Mesenchymal stem cell (in vitro differentiated cells and primary cell): ENCODE results near the gene CACNA2D3.

Experiments
- DNase-seq: peaks from one replicate; pipeline ENCODE4 v3.0.0-alpha.2; 2013
- H2AFZ ChIP-seq: one replicate; pipeline ENCODE4 v1.6.1; 2013; ENCODE audit warnings: low read depth, mild to moderate bottlenecking, control low read depth, inconsistent platforms, low read length, moderate library complexity
- H2AK5ac ChIP-seq: 2 replicates; pipeline ENCODE4 v1.6.1; 2013; ENCODE audit warnings: low read length, moderate library complexity, mild to moderate bottlenecking, inconsistent platforms; ENCODE audit not compliant: severe bottlenecking
- H2BK120ac ChIP-seq: one replicate; pipeline ENCODE4 v1.6.1; 2013; ENCODE audit warnings: low read depth, mild to moderate bottlenecking, inconsistent platforms, low read length, moderate library complexity
- H2BK12ac ChIP-seq, 2 experiments: one replicate each; pipeline ENCODE4 v1.6.1; 2013; ENCODE audit warnings: inconsistent platforms in 2 of 2, low read length in 2 of 2, mild to moderate bottlenecking in 2 of 2, moderate library complexity in 2 of 2, control low read depth in 1 of 2
- H2BK15ac ChIP-seq: one replicate; pipeline ENCODE4 v1.6.1; 2013; ENCODE audit warnings: mild to moderate bottlenecking, low read depth, inconsistent platforms; ENCODE audit not compliant: poor library complexity, severe bottlenecking
- H2BK5ac ChIP-seq: 2 replicates; pipeline ENCODE4 v1.6.1; 2013; ENCODE audit warnings: low read depth, mild to moderate bottlenecking, low read length, control low read depth, inconsistent platforms; ENCODE audit not compliant: poor library complexity, severe bottlenecking
- H3K14ac ChIP-seq, 2 experiments: one replicate each; pipeline ENCODE4 v1.6.1; 2013; ENCODE audit warnings: inconsistent platforms in 2 of 2, low read length in 2 of 2, control low read depth in 1 of 2, mild to moderate bottlenecking in 1 of 2, moderate library complexity in 1 of 2
- H3K18ac ChIP-seq, 2 experiments: one replicate each; pipeline ENCODE4 v1.6.1; 2013; ENCODE audit warnings: inconsistent platforms in 2 of 2, low read length in 2 of 2, control low read depth in 1 of 2, low read depth in 1 of 2, mild to moderate bottlenecking in 1 of 2
- H3K23ac ChIP-seq, 2 experiments: one replicate each; pipeline ENCODE4 v1.6.1; 2013; ENCODE audit warnings: inconsistent platforms in 2 of 2, low read length in 2 of 2, mild to moderate bottlenecking in 2 of 2, moderate library complexity in 2 of 2, control low read depth in 1 of 2
- H3K27ac ChIP-seq: 2 replicates; pipeline ENCODE4 v1.5.1; 2013; ENCODE audit warnings: mild to moderate bottlenecking, moderate library complexity, low read length, control low read depth, inconsistent platforms; ENCODE audit not compliant: poor library complexity, severe bottlenecking
- H3K27me3 ChIP-seq, 2 experiments: 2 replicates each; pipeline versions ENCODE4 v1.6.1 to v1.7.0; 2013; ENCODE audit warnings: low read length in 2 of 2, mild to moderate bottlenecking in 2 of 2, moderate library complexity in 2 of 2, control low read depth in 1 of 2, inconsistent platforms in 1 of 2; ENCODE audit not compliant: control insufficient read depth in 1 of 2, insufficient read depth in 1 of 2
- H3K36me3 ChIP-seq, 2 experiments: 2 replicates each; pipeline versions ENCODE4 v1.6.1 to v1.7.0; 2013; ENCODE audit warnings: low read length in 2 of 2, control low read depth in 1 of 2, inconsistent platforms in 1 of 2, low read depth in 1 of 2, mild to moderate bottlenecking in 1 of 2; ENCODE audit not compliant: insufficient read depth in 2 of 2, control insufficient read depth in 1 of 2
- H3K4ac ChIP-seq, 2 experiments: one replicate each; pipeline ENCODE4 v1.6.1; 2013; ENCODE audit warnings: inconsistent platforms in 2 of 2, low read length in 2 of 2, mild to moderate bottlenecking in 2 of 2, moderate library complexity in 2 of 2, control low read depth in 1 of 2, low read depth in 1 of 2
- H3K4me1 ChIP-seq: 2 replicates; pipeline ENCODE4 v1.6.1; 2013; ENCODE audit warnings: low read depth, low read length, control low read depth; ENCODE audit not compliant: control insufficient read depth, insufficient read depth
- H3K4me2 ChIP-seq: 2 replicates; pipeline ENCODE4 v1.6.1; 2013; ENCODE audit warnings: low read length, mild to moderate bottlenecking, inconsistent platforms; ENCODE audit not compliant: poor library complexity, severe bottlenecking
- H3K4me3 ChIP-seq, 2 experiments: 2 replicates each; pipeline versions ENCODE4 v1.5.1 to v1.7.0; 2013; ENCODE audit warnings: low read length in 2 of 2, mild to moderate bottlenecking in 2 of 2, control low read depth in 1 of 2, low read depth in 1 of 2; ENCODE audit not compliant: insufficient read depth in 1 of 2
- H3K79me1 ChIP-seq: replicated peaks from 2 replicates; pipeline ENCODE4 v1.6.1; 2013; ENCODE audit warnings: mild to moderate bottlenecking, control low read depth, low read length, inconsistent platforms; ENCODE audit not compliant: poor library complexity, severe bottlenecking
- H3K9ac ChIP-seq: 2 replicates; pipeline ENCODE4 v1.7.0; 2013; ENCODE audit warnings: mild to moderate bottlenecking, low read length, moderate library complexity
- H3K9me3 ChIP-seq: 2 replicates; pipeline ENCODE4 v1.7.0; 2013; ENCODE audit warnings: mild to moderate bottlenecking, low read length; ENCODE audit not compliant: control insufficient read depth
- H4K8ac ChIP-seq: one replicate; pipeline ENCODE4 v1.6.1; 2013; ENCODE audit warnings: inconsistent platforms, mild to moderate bottlenecking, low read length, moderate library complexity
- H4K91ac ChIP-seq: one replicate; pipeline ENCODE4 v1.6.1; 2013; ENCODE audit warnings: mild to moderate bottlenecking, low read length, inconsistent platforms
- WGBS: methylation state at CpG from one replicate; pipeline ENCODE4 v1.1.7; 2013; ENCODE audit warnings: mixed read lengths; 5-methylcytosine and 5-hydroxymethylcytosine counted together

The CACNA2D3 gene

DNA sequence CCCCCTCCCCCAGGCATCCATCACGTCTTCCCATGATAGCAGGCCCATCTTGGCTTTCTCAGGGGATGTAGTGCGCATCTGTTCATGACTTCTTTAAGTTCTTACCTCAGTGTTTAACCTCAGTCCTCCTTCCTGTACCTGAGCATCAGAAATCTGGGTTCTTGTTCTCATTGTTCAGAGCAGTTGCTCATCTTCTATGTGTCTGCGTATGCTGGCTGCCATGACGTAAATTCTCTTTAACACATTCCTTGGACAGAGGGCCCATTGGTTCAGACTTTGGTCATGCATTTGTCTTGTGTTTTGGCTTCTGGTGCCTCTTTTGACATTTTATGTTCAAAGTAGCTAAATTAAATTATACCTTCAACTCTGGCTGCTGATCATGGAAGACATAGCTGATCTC, 227.3 kb downstream of the CACNA2D3 start:
- no peak overlapping the region for H3K4me3 ChIP-seq

GRCh38 chr3:54353546-54353945, 231.2 kb downstream of the CACNA2D3 start:
- Histone ChIP-seq H3K27ac (no peak overlapping the region), H3K36me3 (no peaks in the 10 kb centered on the region), H2BK12ac (no peak overlapping the region), H3K27me3 (no peaks in the 10 kb centered on the region), H3K9me3 (no peaks in the 10 kb centered on the region), H2BK120ac (no peak overlapping the region), H3K79me1 (no peaks in the 10 kb centered on the region), H3K23ac (no peak overlapping the region), H2BK15ac (no peak overlapping the region), H3K4me3 (no peak overlapping the region), H3K9ac (no peak overlapping the region), H3K14ac (no peak overlapping the region), H2AFZ (no peak overlapping the region), H3K4me2 (no peak overlapping the region), H2AK5ac (no peak overlapping the region), H4K91ac (no peak overlapping the region), H3K18ac (no peak overlapping the region), H3K4me1 (no peaks in the 10 kb centered on the region), H4K8ac (no peak overlapping the region), H3K4ac (no peak overlapping the region), H2BK5ac (no peak overlapping the region)
- DNase-seq, result no peak
- 76% methylated on average over 5 of the region's 5 CpGs for WGBS

More for the DNA sequence above, 227.3 kb downstream of the CACNA2D3 start:
- Histone ChIP-seq H2AFZ (no peak overlapping the region), H3K27me3 (peaks cover 0 to 3% of the 10 kb centered on the region in 2 experiments), H3K18ac (no peak overlapping the region), H2BK15ac (no peak overlapping the region), H4K91ac (no peak overlapping the region), H3K4me1 (no peaks in the 10 kb centered on the region), H4K8ac (no peak overlapping the region), H3K14ac (no peak overlapping the region), H2BK12ac (no peak overlapping the region), H3K9me3 (no peaks in the 10 kb centered on the region), H2BK5ac (no peak overlapping the region), H3K4ac (no peak overlapping the region), H3K9ac (no peak overlapping the region), H2BK120ac (no peak overlapping the region), H3K23ac (no peak overlapping the region), H3K27ac (no peak overlapping the region), H2AK5ac (no peak overlapping the region), H3K36me3 (no peaks in the 10 kb centered on the region), H3K79me1 (no peaks in the 10 kb centered on the region), H3K4me2 (no peak overlapping the region)
- no peak for DNase-seq
- WGBS, result 77% methylated on average over 4 of the region's 4 CpGs

GRCh38 chr3:54353946-54354345, 231.6 kb downstream of the CACNA2D3 start:
- Histone ChIP-seq H3K4me2 (no peak overlapping the region), H4K8ac (no peak overlapping the region)

GRCh38 chr3:54355800-54356199, 233.4 kb downstream of the CACNA2D3 start:
- Histone ChIP-seq H2BK15ac (no peak overlapping the region), H3K4ac (no peak overlapping the region), H4K91ac (no peak overlapping the region), H3K9ac (no peak overlapping the region), H3K79me1 (no peaks in the 10 kb centered on the region), H4K8ac (no peak overlapping the region), H3K4me3 (no peak overlapping the region), H3K23ac (no peak overlapping the region), H2BK120ac (no peak overlapping the region), H3K36me3 (no peaks in the 10 kb centered on the region), H3K4me1 (no peaks in the 10 kb centered on the region), H3K27me3 (no peaks in the 10 kb centered on the region), H3K14ac (no peak overlapping the region), H2BK12ac (no peak overlapping the region), H2AFZ (no peak overlapping the region), H3K4me2 (no peak overlapping the region), H3K18ac (no peak overlapping the region), H2BK5ac (no peak overlapping the region), H3K9me3 (no peaks in the 10 kb centered on the region), H3K27ac (no peak overlapping the region), H2AK5ac (no peak overlapping the region)
- WGBS, result 73% methylated on average over 5 of the region's 5 CpGs
- no peak for DNase-seq

More at GRCh38 chr3:54353946-54354345, 231.6 kb downstream of the CACNA2D3 start:
- H2AFZ ChIP-seq, result no peak overlapping the region
- no peak overlapping the region for H4K91ac ChIP-seq
- DNase-seq, result no peak
- H3K18ac ChIP-seq, result no peak overlapping the region
- H3K4me1 ChIP-seq, result no peaks in the 10 kb centered on the region
- no peaks in the 10 kb centered on the region for H3K79me1 ChIP-seq
- no peak overlapping the region for H3K27ac ChIP-seq
- 71% methylated on average over 5 of the region's 5 CpGs for WGBS
- H2BK120ac ChIP-seq, result no peak overlapping the region
- H3K27me3 ChIP-seq, result no peaks in the 10 kb centered on the region
- no peak overlapping the region for H2BK5ac ChIP-seq
- no peak overlapping the region for H3K14ac ChIP-seq
- H3K23ac ChIP-seq, result no peak overlapping the region
- no peaks in the 10 kb centered on the region for H3K36me3 ChIP-seq
- H3K4me3 ChIP-seq, result no peak overlapping the region
- no peak overlapping the region for H3K9ac ChIP-seq
- H2BK12ac ChIP-seq, result no peak overlapping the region
- H2BK15ac ChIP-seq, result no peak overlapping the region
- H3K9me3 ChIP-seq, result no peaks in the 10 kb centered on the region
- no peak overlapping the region for H3K4ac ChIP-seq
- no peak overlapping the region for H2AK5ac ChIP-seq
